C4-2B (cell line): Measurements from ENCODE around the gene CAMK1D.
"Not testable (repeated sequence)": the region's sequence is repeated elsewhere in the genome, so short reads cannot be mapped to it uniquely, and the experiment has no call there.

Experiments
- H3K27ac ChIP-seq: fragments of 450-650 bp; 2 replicates; pipeline ENCODE4 v1.5.1; 2017
- CTCF ChIP-seq: fragments of 450-650 bp; conservative IDR thresholded peaks from 2 replicates; pipeline ENCODE4 v1.5.1; 2017; ENCODE audit warnings: mild to moderate bottlenecking
- ZFX ChIP-seq: fragments of 450-650 bp; IDR thresholded peaks from 2 replicates; pipeline ENCODE4 v1.6.1; 2017

Gene CAMK1D

GRCh38 chr10:12709000-12709401, 359.7 kb downstream of the CAMK1D start:
- TF ChIP-seq CTCF (no peak), ZFX (no peak)
- no peak overlapping the region for H3K27ac ChIP-seq

- no peak for TF ChIP-seq ZFX
- TF ChIP-seq CTCF, result no peak
- H3K27ac ChIP-seq, result no peak overlapping the region
These were observed 360.2 kb downstream of the CAMK1D start for GRCh38 chr10:12709521-12709963.

DNA sequence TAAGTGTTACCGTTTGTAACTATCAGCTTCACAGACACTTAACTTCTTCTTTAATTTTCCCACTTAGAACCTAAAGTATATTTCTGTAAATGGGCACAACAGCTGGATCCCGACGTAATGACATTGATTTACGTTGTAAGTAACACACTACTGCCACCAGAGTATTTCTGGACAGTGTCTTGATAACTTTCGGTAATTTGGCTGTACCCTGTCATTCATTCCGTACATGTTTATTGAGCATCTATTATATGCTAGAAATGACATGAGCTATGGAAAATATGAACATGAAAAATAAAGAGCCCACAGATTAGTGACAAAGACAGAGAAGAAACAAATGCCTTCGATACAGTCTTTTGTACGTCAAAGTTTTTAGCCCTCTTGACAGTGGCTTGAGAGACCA, 360.8 kb downstream of the CAMK1D start:
- H3K27ac ChIP-seq, result no peak overlapping the region
- TF ChIP-seq CTCF, result no peak
- TF ChIP-seq ZFX, result no peak

DNA sequence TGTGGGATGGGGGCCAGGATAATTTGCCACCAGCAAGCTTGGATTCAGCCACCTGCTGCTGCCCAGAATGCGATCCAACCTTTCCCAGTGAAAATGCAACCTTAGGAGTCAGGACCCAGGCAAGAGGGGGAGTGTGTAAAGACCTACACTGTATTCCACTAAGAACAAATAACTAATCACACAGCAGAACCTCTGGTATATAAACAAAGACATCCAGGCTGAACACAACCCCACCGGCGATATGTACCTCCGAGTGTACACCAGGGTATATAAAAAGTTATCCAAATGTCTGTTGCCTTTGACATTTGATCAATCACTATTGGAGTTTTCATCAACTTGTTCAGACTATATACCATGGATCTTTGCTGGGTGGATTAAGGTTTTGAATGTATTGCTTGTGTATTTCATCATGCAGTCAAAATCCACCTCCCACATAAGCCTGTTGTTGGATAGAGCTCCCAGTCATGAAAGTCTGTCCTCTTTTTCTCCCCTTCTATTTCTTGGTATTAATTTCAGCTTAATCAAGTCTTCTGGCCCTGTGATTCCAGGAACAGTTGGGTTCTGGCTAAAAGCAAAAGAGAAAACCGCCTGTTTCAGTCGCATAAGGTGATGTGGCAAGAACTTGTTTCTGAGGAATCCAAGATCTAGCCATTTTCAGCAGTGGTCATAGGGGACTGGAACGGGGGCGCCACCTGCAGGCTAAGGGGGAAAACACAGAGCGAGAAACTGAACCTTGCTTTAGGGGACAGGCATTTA, 361.4 kb downstream of the CAMK1D start:
- TF ChIP-seq ZFX (no peak), CTCF (peak; percentile 98)
- H3K27ac ChIP-seq, result no peak overlapping the region

- no peak for TF ChIP-seq ZFX
- TF ChIP-seq CTCF, result peak; percentile 75
- H3K27ac ChIP-seq, result no peak overlapping the region
These were observed 362.0 kb downstream of the CAMK1D start for GRCh38 chr10:12711350-12711708.

DNA sequence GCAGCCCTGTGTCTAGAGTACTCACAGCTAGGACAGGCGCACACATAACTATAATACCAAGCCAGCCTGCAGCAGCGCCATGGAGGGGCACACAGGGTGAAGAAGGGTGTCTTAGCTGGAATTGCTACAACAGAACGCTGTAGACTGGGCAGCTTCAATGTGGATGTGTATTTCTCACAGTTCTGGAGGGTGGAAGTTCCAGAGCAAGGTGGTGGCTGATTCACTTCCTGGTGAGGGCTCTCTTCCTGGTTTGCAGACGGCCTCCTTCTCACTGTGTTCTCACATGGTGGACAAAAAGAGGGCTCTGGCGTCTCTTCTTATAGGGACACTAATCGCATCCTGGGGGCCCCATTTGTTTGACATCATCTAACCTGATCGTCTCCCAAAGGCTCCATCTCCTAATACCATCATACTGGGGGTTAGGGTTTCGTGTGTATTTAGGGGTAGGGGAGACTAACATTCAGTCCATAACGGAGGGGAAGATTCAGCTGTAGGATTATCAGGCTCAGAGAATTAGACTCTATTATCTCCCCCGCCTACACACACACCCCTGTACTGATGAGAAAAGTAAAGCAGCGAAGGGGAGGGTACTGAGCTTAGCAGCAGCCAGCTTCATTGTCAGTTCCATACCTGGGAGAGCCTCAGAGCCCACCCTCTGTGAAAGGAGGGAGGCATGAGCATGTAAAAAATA, 363.1 kb downstream of the CAMK1D start:
- H3K27ac ChIP-seq, result no peak overlapping the region
- TF ChIP-seq CTCF (no peak), ZFX (no peak)

DNA sequence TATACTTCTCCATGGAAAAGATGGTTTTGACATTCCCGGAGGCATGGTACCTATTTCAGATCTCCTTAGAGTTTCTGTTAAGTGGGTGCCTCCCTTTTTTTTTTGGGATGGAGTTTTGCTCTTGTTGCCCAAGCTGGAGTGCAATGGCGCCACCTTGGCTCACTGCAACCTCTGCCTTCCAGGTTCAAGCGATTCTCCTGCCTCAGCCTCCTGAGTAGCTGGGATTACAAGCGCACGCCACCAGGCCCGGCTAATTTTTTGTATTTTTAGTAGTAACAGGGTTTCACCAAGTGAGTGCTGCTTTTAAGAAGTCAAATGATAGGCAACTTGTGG, 363.6 kb downstream of the CAMK1D start:
- not testable (repeated sequence) for H3K27ac ChIP-seq
- TF ChIP-seq CTCF, result peak; percentile 17
